Mesothelial cell of epicardium (in vitro differentiated cells): Measurements from ENCODE around the gene RCOR2. TPM values are rescaled to one million over a fixed set of nuclear protein-coding genes. Genes with fewer than 3 reads are reported as not detected.

Source experiments
- DNase-seq, 2 experiments: peaks; one replicate each; pipeline ENCODE4 v3.0.0; 2021; ENCODE audit warnings: low spot score in 2 of 2; ENCODE audit not compliant: unreplicated experiment in 2 of 2
- H3K27ac Mint-ChIP-seq: 2 replicates; pipeline ENCODE4 v1.8.0; 2021; ENCODE audit warnings: mixed read lengths
- H3K27me3 Mint-ChIP-seq: 2 replicates; pipeline ENCODE4 v1.8.0; 2021; ENCODE audit warnings: low read depth, mixed read lengths
- H3K36me3 Mint-ChIP-seq: 2 replicates; pipeline ENCODE4 v1.8.0; 2021; ENCODE audit warnings: mixed read lengths
- H3K4me1 Mint-ChIP-seq: 2 replicates; pipeline ENCODE4 v1.8.0; 2021; ENCODE audit warnings: mixed read lengths
- H3K4me3 Mint-ChIP-seq: 2 replicates; pipeline ENCODE4 v1.8.0; 2021; ENCODE audit warnings: mild to moderate bottlenecking, moderate library complexity, mixed read lengths
- H3K9me3 Mint-ChIP-seq: 2 replicates; pipeline ENCODE4 v1.8.0; 2021; ENCODE audit warnings: mixed read lengths
- CTCF ChIP-seq: fragments of 200-600 bp; sonication (generic); IDR thresholded peaks from one replicate; pipeline ENCODE4 v1.5.0; 2021; ENCODE audit warnings: antibody characterized with exemption; ENCODE audit not compliant: unreplicated experiment
- total RNA-seq: library from RNA; stranded (reverse); gene quantifications from 3 replicates; pipeline ENCODE4 v1.2.1, GENCODE V29; 2021

Gene RCOR2
- total RNA-seq, 1 donor from 2014 or later, result 30.6 TPM

GRCh38 chr11:63933459-63933858 lies 16.5 kb upstream of the RCOR2 start:
- Mint-ChIP-seq H3K4me3 (no peak overlapping the region), H3K9me3 (no peaks in the 10 kb centered on the region), H3K27me3 (no peaks in the 10 kb centered on the region), H3K27ac (no peak overlapping the region), H3K36me3 (no peaks in the 10 kb centered on the region), H3K4me1 (peaks cover 10% of the 10 kb centered on the region)
- TF ChIP-seq CTCF, result no peak
- no peak for DNase-seq

GRCh38 chr11:63931876-63932275 lies 14.9 kb upstream of the RCOR2 start:
- Mint-ChIP-seq H3K4me1 (peaks cover 5% of the 10 kb centered on the region), H3K36me3 (no peaks in the 10 kb centered on the region), H3K27ac (no peak overlapping the region), H3K27me3 (no peaks in the 10 kb centered on the region), H3K9me3 (no peaks in the 10 kb centered on the region), H3K4me3 (no peak overlapping the region)
- TF ChIP-seq CTCF, result no peak
- DNase-seq, result no peak

GRCh38 chr11:63931045-63931444 lies 14.1 kb upstream of the RCOR2 start:
- Mint-ChIP-seq H3K36me3 (no peaks in the 10 kb centered on the region), H3K9me3 (no peaks in the 10 kb centered on the region), H3K4me3 (no peak overlapping the region), H3K4me1 (peaks cover 5% of the 10 kb centered on the region), H3K27ac (no peak overlapping the region), H3K27me3 (no peaks in the 10 kb centered on the region)
- TF ChIP-seq CTCF, result no peak
- DNase-seq, result no peak

- peaks cover 4% of the 10 kb centered on the region for H3K4me1 Mint-ChIP-seq
- no peaks in the 10 kb centered on the region for H3K27me3 Mint-ChIP-seq
- DNase-seq, result no peak
- H3K36me3 Mint-ChIP-seq, result no peaks in the 10 kb centered on the region
- TF ChIP-seq CTCF, result no peak
- no peak overlapping the region for H3K4me3 Mint-ChIP-seq
- H3K27ac Mint-ChIP-seq, result no peak overlapping the region
- no peaks in the 10 kb centered on the region for H3K9me3 Mint-ChIP-seq
These were observed 12.7 kb upstream of the RCOR2 start for GRCh38 chr11:63929616-63930015.

- H3K4me1 Mint-ChIP-seq, result peaks cover 26% of the 10 kb centered on the region
- no peak overlapping the region for H3K4me3 Mint-ChIP-seq
- peak overlapping the region; percentile 14 for H3K27ac Mint-ChIP-seq
- no peaks in the 10 kb centered on the region for H3K36me3 Mint-ChIP-seq
- DNase-seq, result no peak
- no peak for TF ChIP-seq CTCF
- no peaks in the 10 kb centered on the region for H3K27me3 Mint-ChIP-seq
- no peaks in the 10 kb centered on the region for H3K9me3 Mint-ChIP-seq
These were observed 6.4 kb upstream of the RCOR2 start for GRCh38 chr11:63923319-63923718.

GRCh38 chr11:63922673-63923192 lies 5.8 kb upstream of the RCOR2 start:
- Mint-ChIP-seq H3K27me3 (no peaks in the 10 kb centered on the region), H3K27ac (no peak overlapping the region), H3K4me3 (no peak overlapping the region), H3K36me3 (no peaks in the 10 kb centered on the region), H3K9me3 (no peaks in the 10 kb centered on the region), H3K4me1 (peaks cover 26% of the 10 kb centered on the region)
- no peak for TF ChIP-seq CTCF
- no peak for DNase-seq
